Right lung (tissue), 10 donors: Measurements from ENCODE around the gene DDX39A. TPM values are rescaled to one million over a fixed set of nuclear protein-coding genes. Genes with fewer than 3 reads are reported as not detected.
"Not testable (repeated sequence)": the region's sequence is repeated elsewhere in the genome, so short reads cannot be mapped to it uniquely, and the experiment has no call there.

ENCODE experiments used
- DNase-seq, 2 donors: peaks; one replicate each; pipeline ENCODE4 v3.0.0-alpha.2; 2013
- long read RNA-seq, 8 donors: transcript quantifications; one replicate each; lab custom pipeline, GENCODE V29; 2026
- polyA plus RNA-seq, 5 donors: library from polyadenylated mRNA; unstranded; fragments of 120-200 nt; gene quantifications; one replicate each; pipeline versions ENCODE4 v1.2.1 to v1.2.3, GENCODE V29; 2013; ENCODE audit warnings: inconsistent platforms in 1 of 5, low replicate concordance in 1 of 5; ENCODE audit not compliant: insufficient read length in 5 of 5, insufficient read depth in 1 of 5

Gene DDX39A
- polyA plus RNA-seq = 10 to 100 TPM; 39.2 to 62.2 (median 52.1) TPM
- long read RNA-seq, donor 1, transcript DDX39A-201 (11 exons, 1,471 nt) = major isoform, 8 of 32 reads
- long read RNA-seq, donor 1, partial matches to known transcripts = 17 of 32 reads
- long read RNA-seq, donor 1, other reads (novel, unspliced or antisense) = 0 of 32 reads
- long read RNA-seq, donor 2, transcript DDX39A-201 (11 exons, 1,471 nt) = major isoform, 10 of 13 reads
- long read RNA-seq, donor 2, partial matches to known transcripts = 0 of 13 reads
- long read RNA-seq, donor 2, other reads (novel, unspliced or antisense) = 0 of 13 reads
- long read RNA-seq, donor 3, transcript DDX39A-201 (11 exons, 1,471 nt) = major isoform, 10 of 14 reads
- long read RNA-seq, donor 3, partial matches to known transcripts = 0 of 14 reads
- long read RNA-seq, donor 3, other reads (novel, unspliced or antisense) = 0 of 14 reads
- long read RNA-seq, donor 4, transcript DDX39A-201 (11 exons, 1,471 nt) = major isoform, 5 of 16 reads
- long read RNA-seq, donor 4, transcript DDX39A-212 (4 exons, 988 nt) = major isoform, 5 of 16 reads
- long read RNA-seq, donor 4, partial matches to known transcripts = 6 of 16 reads
- long read RNA-seq, donor 4, other reads (novel, unspliced or antisense) = 0 of 16 reads
- long read RNA-seq, donor 5, transcript DDX39A-201 (11 exons, 1,471 nt) = major isoform, 20 of 25 reads
- long read RNA-seq, donor 5, partial matches to known transcripts = 0 of 25 reads
- long read RNA-seq, donor 5, other reads (novel, unspliced or antisense) = 0 of 25 reads
- long read RNA-seq, donor 6, transcript DDX39A-201 (11 exons, 1,471 nt) = major isoform, 16 of 24 reads
- long read RNA-seq, donor 6, partial matches to known transcripts = 7 of 24 reads
- long read RNA-seq, donor 6, other reads (novel, unspliced or antisense) = 0 of 24 reads
- long read RNA-seq, donor 7, transcript DDX39A-201 (11 exons, 1,471 nt) = major isoform, 9 of 24 reads
- long read RNA-seq, donor 7, partial matches to known transcripts = 10 of 24 reads
- long read RNA-seq, donor 7, other reads (novel, unspliced or antisense) = 0 of 24 reads
- long read RNA-seq, donor 8, transcript DDX39A-201 (11 exons, 1,471 nt) = major isoform, 7 of 10 reads
- long read RNA-seq, donor 8, partial matches to known transcripts = 0 of 10 reads
- long read RNA-seq, donor 8, other reads (novel, unspliced or antisense) = 0 of 10 reads

- peak; percentile 97 to 98 for DNase-seq
Measured at GRCh38 chr19:14419106-14419813, at the start of gene DDX39A. Gene DDX39A, minus strand, starts transcription at chr19:14419341. Its CDS starts 6,121 bp downstream, at chr19:14413220.

GRCh38 chr19:14467816-14468215 is 48.7 kb upstream of the DDX39A start:
- DNase-seq = no peak

- DNase-seq = no peak
Measured at GRCh38 chr19:14467391-14467790, 48.2 kb upstream of the DDX39A start.

DNA sequence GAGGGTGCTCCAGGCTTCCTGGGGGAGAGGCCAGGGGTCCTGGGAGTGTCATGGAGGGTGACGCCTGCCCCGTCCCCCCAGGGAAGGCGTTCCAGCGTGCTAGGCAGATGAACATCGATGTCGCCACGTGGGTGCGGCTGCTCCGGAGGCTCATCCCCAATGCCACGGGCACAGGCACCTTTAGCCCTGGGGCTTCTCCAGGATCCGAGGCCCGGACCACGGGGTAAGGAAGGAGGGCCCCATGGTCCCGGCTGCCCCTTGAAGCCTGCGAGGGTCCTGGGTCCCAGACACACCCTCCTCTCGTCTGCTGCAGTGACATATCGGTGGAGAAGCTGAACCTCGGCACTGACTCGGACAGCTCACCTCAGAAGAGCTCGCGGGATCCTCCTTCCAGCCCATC is 44.6 kb upstream of the DDX39A start:
- DNase-seq = no peak

DNA sequence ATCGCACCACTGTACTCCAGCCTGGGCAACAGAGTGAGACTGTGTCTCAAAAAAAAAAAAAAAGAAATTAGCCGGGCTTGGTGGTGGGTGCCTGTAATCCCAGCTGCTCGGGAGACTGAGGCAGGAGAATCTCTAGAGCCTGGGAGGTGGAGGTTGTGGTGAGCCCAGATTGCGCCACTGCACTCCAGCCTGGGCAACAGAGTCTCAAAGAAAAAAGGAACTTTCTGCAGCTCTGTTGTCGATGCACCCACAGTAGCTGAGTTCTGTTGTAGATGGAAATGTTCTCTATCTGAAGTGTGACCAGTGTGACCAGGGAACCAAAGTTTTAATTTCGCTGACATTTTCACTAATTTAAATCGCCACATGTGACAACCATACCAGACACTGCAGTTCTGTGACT is 43.3 kb upstream of the DDX39A start:
- DNase-seq = not testable (repeated sequence)

GRCh38 chr19:14460935-14461334 is 41.8 kb upstream of the DDX39A start:
- no peak for DNase-seq

DNA sequence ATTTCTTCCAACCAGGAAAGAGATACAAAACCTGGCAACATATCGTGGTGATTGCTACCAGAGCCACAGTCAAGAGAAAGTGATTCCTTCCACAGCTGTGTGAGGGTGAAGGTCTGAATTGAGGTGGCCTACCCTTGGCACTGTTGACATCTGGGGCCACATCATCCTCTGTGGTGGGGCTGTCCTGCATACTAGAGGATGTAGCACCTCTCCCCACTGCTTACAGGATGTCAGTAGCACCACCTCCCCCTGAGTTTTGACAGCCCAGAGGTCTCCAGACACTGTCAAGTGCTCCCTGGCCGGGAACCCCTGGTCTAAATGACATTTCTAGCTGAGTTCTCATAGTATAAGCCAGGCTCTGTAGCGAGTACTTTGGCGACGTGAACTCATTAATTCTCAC is 40.6 kb upstream of the DDX39A start:
- no peak for DNase-seq

- not testable (repeated sequence) for DNase-seq
Measured at GRCh38 chr19:14452303-14452702, 33.2 kb upstream of the DDX39A start.

DNA sequence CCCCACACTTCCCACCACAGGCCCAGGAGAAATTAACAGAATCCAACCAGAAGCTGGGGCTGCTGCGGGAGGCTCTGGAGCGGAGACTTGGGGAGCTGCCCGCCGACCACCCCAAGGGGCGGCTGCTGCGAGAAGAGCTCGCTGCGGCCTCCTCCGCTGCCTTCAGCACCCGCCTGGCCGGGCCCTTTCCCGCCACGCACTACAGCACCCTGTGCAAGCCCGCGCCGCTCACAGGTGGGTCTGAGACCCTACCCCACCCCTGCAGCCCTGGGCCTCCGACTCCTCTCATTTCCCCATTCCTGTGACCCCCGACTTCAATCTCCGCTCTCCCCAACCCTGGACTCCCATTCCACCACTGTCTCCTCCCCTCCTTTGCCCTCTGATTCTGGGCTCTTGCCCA is 31.7 kb upstream of the DDX39A start:
- DNase-seq = no peak

DNA sequence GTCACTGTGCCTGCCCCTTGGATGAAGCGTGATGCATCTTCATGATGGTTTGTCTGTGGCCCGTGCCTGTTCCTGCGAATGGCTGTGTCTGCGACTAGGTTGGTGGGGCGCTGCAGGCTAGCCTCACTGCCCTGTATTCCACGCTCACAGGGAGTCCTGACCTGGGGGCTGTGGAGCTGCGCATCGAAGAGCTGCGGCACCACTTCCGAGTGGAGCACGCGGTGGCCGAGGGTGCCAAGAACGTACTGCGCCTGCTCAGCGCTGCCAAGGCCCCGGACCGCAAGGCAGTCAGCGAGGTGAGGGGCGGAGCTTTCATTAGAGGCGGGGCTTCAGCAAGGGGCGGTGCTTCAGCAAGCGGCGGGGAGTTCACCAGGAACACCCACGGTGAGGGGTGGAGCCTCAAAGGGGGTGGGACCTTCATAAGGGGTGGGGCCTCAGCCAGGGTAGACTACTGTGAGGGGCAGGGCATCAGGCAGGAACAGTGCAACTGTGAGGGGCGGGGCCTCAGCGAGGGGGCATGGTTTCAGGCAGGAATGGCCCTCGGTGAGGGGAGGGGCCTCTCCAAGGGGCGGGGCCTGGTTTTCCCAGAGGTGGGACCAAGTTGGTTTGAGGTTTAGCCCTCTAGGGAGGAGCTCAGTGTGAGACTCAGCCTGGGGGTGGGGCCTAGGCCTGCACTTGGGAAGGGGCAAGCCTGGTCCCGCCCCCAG is 31.2 kb upstream of the DDX39A start:
- no peak for DNase-seq

- no peak for DNase-seq
Measured at GRCh38 chr19:14449321-14449720, 30.2 kb upstream of the DDX39A start.

DNA sequence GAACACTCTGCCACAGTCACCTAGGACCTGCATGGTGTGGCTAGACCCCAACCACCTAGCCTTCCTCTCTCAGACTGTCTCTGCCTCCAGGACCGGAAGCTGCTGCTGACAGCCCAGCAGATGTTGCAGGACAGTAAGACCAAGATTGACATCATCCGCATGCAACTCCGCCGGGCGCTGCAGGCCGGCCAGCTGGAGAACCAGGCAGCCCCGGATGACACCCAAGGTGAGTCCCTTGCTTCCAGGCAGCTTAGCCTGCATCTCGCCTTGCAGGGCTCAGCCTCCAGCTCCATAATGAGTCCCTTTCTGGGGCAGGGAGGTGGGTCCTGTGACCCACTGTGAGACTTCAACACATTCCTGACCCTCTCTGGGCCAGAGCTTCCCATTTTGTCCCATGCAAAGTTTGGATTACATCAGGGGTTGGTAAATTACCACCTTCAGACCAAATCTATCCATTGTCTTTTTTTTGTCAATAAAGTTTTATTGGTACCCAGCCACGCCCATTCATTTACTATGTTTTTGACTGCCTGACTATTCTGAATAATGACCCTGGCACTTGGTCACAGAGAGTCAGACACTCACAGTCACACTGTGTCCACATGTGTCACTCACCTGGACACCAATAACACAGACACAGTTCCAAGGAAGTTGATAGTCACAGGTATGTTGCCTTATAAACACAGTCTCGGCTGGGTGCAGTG is 27.3 kb upstream of the DDX39A start:
- no peak for DNase-seq

GRCh38 chr19:14443632-14444216 is 24.6 kb upstream of the DDX39A start:
- no peak for DNase-seq

DNA sequence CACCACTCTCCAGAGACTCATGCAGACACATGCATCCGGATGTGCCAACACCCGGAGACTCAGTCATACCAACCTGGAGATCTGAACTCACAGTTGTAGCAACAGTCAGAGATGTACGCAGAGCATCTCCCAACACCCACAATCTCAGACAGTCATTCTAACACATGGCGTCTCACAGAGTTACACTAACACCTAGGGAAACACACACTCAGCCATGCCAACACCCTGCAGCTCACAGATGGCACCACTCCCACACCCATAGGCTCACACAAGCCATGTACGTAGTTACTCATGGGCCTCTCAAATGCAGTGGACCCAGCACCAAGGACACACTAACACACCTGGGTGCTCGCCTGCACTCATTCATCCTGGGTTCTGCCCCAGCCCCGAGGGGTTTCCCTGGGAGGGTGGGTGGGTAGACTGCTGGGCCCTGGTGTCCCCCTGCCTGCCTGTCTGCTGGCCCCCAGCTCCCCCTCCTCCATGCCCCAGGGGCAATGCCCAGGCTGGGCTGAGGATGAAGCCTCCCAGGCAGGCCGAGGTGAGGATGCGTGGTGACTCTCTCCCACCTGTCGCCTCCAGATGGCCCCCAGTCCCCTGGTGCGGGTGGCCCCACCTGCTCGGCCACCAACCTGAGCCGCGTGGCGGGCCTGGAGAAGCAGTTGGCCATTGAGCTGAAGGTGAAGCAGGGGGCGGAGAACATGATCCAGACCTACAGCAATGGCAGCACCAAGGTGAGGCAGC is 23.9 kb upstream of the DDX39A start:
- no peak for DNase-seq

- no peak for DNase-seq
Measured at GRCh38 chr19:14441041-14441938, 22.1 kb upstream of the DDX39A start.

- no peak for DNase-seq
Measured at GRCh38 chr19:14440049-14440448, 20.9 kb upstream of the DDX39A start.

- DNase-seq = no peak
Measured at GRCh38 chr19:14439014-14439413, 19.9 kb upstream of the DDX39A start.
